Islet precursor cell (in vitro differentiated cells): Measurements from ENCODE around the gene ACSL4.
"Not testable (repeated sequence)": the region's sequence is repeated elsewhere in the genome, so short reads cannot be mapped to it uniquely, and the experiment has no call there.

Source experiments
- DNase-seq: peaks from one replicate; pipeline ENCODE4 v3.0.0-alpha.2; 2018

Gene ACSL4

GRCh38 chrX:109732807-109733612, at the start of gene ACSL4:
Gene ACSL4, minus strand, starts transcription at chrX:109733257. Its CDS starts 49,894 bp downstream, at chrX:109683363.
- peak; percentile 89 for DNase-seq

GRCh38 chrX:109777749-109778148, 44.7 kb upstream of the ACSL4 start:
- no peak for DNase-seq

- no peak for DNase-seq
These were observed 43.9 kb upstream of the ACSL4 start for GRCh38 chrX:109776986-109777385.

DNA sequence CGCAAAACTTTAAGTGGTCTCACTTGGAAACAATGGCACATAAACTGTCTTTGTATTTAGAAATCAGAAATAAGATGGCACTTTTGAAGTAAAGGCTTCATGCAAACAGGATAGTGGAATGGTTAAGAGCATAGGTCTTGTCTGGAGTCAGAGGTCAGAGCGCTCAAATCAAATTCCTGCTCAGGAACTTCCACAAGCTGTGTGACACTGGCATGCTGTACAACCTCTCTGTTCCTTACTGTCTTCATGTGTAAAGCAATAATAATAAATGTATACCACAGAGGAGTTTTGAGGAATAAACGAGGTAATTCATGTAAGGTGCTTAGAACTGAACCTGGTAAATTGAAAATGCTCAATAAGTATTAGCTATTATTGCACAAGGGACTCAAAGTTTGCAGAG, 43.4 kb upstream of the ACSL4 start:
- DNase-seq = no peak

DNA sequence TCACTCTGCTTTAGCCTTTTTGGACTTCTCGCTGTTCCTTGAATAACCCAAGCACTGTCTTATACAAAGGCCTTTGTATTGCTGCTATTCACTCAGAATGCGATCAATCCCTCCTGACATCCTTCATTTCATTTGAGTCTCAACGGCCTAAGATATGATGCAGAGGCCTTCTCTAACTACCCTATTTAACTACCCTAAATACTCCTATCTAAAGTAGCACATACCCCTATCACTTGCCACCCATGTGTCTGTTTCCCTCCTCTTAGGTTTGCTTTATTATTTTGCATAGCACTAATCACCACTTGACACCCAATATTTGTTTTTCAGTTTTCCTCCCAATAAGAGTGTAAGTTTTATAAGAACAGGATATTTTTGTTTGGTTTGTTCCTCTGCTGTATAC, 42.3 kb upstream of the ACSL4 start:
- DNase-seq = no peak

DNA sequence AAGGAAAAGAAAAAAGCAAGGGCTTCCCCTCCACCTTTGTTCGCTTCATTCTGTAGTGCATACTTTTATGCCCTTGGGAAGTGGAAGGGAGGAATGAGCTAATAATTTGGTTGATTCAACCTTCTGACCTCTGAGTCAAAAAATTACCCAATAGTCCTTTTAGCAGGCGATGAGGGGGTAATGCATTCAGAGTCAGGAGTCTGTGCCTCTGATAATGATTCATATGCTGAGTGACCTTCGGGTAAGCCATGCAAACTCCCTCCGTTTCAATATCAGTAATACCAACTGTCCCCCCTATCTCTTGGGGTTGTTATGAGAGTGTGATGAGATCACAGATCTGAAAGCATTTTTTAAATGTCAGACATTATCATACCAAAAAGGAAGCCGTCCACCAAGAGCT, 41.6 kb upstream of the ACSL4 start:
- DNase-seq = no peak

GRCh38 chrX:109774136-109774535, 41.1 kb upstream of the ACSL4 start:
- DNase-seq = no peak

GRCh38 chrX:109773374-109773773, 40.3 kb upstream of the ACSL4 start:
- DNase-seq = no peak

DNA sequence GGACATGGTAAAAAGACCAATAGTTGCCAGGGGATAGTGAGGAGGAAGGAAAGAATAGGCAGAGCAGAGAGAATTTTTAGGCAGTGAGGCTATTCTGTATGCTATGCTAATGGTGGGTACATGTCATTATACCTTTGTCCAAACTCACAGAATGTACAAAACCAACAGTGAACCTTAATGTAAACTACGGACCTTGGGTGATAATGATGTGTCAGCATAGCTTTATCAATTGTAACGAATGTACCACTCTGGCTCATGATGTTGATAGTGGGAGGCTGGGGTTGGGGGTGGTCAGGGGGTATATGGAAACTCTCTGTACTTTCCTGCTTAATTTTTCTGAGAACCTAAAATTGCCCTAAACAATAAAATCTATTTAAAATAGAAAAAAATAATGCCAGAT, 37.7 kb upstream of the ACSL4 start:
- no peak for DNase-seq

GRCh38 chrX:109760922-109761250, 27.8 kb upstream of the ACSL4 start:
- DNase-seq = peak; percentile 81

DNA sequence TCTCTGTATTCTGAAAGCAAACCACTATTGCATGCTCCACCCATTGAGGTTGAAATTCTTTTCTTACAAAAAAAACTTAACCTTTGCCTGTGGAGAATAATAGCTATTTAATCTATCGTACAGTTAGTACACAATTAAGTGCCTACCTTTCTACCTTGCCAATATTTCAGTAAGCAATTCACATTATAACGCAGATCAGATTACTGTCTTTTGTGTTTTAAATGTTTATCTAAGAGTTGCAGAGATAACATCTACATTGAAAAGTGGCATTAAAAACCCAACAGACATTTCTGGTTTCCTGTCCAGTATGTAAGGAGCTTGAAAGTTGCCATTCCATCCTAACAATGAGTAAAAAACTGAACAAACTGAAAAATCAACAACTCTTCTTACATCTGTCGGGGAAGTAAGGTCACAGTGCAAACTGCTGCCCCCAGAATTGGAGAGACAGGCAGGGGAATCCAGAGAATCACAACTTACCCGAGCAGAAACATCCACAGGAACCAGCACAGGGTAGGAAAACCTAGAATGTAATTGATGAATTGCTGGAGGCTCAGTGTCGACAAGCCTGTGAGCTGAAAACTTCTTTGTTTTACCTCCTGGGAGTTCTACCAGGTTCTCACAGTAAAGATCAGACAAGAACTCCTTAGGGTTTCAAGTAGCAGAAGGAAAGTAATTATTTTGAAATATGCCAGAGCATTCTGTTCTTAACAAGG, 27.3 kb upstream of the ACSL4 start:
- DNase-seq = peak; percentile 65

DNA sequence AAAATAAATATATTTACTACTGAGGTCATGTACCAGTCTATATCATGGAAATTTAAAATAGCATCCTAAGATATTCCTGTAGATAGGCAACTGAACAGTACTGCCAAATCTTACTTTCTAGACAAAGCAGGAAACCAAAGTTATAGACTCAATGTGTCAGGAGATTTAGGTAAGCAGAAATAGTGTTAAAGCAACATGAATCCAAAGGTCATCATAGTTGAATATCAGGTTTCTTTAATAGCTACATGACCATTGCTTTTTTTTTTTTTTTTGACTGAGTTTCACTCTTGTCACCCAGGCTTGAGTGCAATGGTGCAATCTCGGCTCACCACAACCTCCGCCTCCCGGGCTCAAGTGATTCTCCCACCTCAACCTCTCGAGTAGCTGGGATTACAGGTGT, 20.2 kb upstream of the ACSL4 start:
- no peak for DNase-seq

DNA sequence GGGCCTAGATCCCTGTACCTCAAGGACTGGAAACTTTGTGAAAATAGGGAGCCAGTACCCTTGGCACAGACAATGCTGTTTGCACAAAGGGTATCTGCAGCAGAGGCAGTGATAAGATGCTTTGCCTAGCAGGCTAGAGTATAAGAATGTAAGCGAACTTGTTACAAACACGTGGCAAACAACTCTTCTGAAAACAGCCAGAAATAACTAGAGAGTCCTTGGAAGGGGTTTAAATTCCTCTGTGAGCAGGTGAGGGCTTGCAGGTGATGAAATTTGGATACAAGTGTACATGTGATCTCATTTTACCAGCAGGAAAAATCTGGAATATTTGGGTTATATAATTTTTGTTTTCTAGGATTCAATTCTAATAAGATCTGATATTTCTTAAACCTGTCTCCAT, 18.6 kb upstream of the ACSL4 start:
- DNase-seq = no peak

GRCh38 chrX:109749207-109749606, 16.1 kb upstream of the ACSL4 start:
- DNase-seq = no peak

GRCh38 chrX:109747681-109748080, 14.6 kb upstream of the ACSL4 start:
- no peak for DNase-seq

GRCh38 chrX:109742722-109743121, 9.7 kb upstream of the ACSL4 start:
- DNase-seq = no peak

- DNase-seq = not testable (repeated sequence)
These were observed 7.8 kb upstream of the ACSL4 start for GRCh38 chrX:109740896-109741295.

GRCh38 chrX:109740433-109740809, 7.4 kb upstream of the ACSL4 start:
- DNase-seq = no peak

- DNase-seq = no peak
These were observed 6.8 kb upstream of the ACSL4 start for GRCh38 chrX:109739625-109740432.

DNA sequence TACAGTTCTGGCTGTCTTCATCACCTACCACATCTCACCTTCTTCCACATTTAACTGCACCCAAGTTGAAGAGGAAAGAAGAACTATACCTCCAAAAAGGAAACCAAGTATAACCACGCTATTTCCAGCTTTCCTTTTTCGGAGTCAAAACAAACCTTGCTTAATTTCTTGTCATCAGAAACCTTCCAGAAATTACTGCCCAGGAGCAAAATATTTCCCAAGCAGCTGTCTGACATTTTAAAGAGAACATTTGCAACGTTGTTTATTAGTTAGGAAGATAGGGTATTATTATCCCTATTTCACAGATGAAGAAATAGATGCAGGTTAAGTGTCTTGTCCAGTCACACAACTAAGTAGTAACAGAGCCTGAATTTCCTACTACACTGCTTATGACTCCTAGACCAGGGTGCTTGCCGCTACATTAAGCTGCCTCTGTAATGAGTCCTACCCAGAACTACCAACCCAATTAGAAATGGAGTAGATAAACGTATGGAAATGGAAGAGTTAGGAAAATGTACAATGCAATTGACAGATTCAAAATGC, 2.2 kb upstream of the ACSL4 start:
- no peak for DNase-seq

GRCh38 chrX:109733613-109734083, 591 bp upstream of the ACSL4 start:
- no peak for DNase-seq

- no peak for DNase-seq
These were observed 848 bp downstream of the ACSL4 start for GRCh38 chrX:109732017-109732801.

GRCh38 chrX:109728173-109728535, 4.9 kb downstream of the ACSL4 start:
- no peak for DNase-seq
